HCT116 (cell line): Measurements from ENCODE around the gene PRKACA. TPM values are rescaled to one million over a fixed set of nuclear protein-coding genes. Genes with fewer than 3 reads are reported as not detected.
A peak's percentile ranks its signal among the peaks of the same experiment; 100 is the strongest.

ENCODE experiments used
- ATAC-seq: fragments of 200-7000 bp; cut with Tn5 transposase; 2 replicates; pipeline ENCODE4 v1.9.1; 2020; ENCODE audit warnings: mild to moderate bottlenecking, moderate library complexity
- BruUV-seq: library from RNA; stranded (reverse); fragments of 400-500 nt; replicated peaks from 2 replicates; lab custom pipeline; 2021; lab: Mats Ljungman, UMichigan
- CTCF ChIA-PET: fragments of 300-600 bp; sonication (Branson Sonifier 250); formaldehyde crosslinking; loops from one replicate; lab custom pipeline; 2021; ENCODE audit warnings: antibody characterized with exemption; lab: Charles Lee
- POLR2A ChIA-PET: fragments of 300-600, 350-600 bp; sonication (Branson Sonifier 250); formaldehyde crosslinking; loops from one replicate; lab custom pipeline; 2021; ENCODE audit warnings: antibody characterized with exemption; lab: Charles Lee
- RAD21 ChIA-PET, 2 experiments: fragments of 300-600 bp; sonication (Branson Sonifier 250); formaldehyde crosslinking; loops; one replicate each; lab custom pipeline; 2023; ENCODE audit warnings: low total read pairs in 2 of 2; ENCODE audit not compliant: uncharacterized antibody in 2 of 2, unreplicated experiment in 2 of 2, low non-redundant PET in 1 of 2; lab: Charles Lee
- DNase-seq: peaks from one replicate; pipeline ENCODE4 v3.0.0-alpha.2; 2010; ENCODE audit warnings: low read depth, low spot score
- H2AFZ ChIP-seq: fragments of 200-600 bp; shearing (Covaris generic), sonication (generic); 2 replicates; pipeline ENCODE4 v1.6.1; 2017; ENCODE audit warnings: low read depth, mixed run types, mixed read lengths, antibody characterized with exemption, low read length; ENCODE audit not compliant: poor library complexity, severe bottlenecking
- H3K27ac ChIP-seq: 2 replicates; pipeline ENCODE4 v1.5.1; 2012; ENCODE audit warnings: low read depth, low read length
- H3K27me3 ChIP-seq: fragments of 200-600 bp; sonication (generic); 2 replicates; pipeline ENCODE4 v1.6.1; 2016; ENCODE audit warnings: mixed run types, low read length, mixed read lengths; ENCODE audit not compliant: insufficient read depth
- H3K36me3 ChIP-seq, 2 experiments: fragments of 200-500 bp in 1 of 2; fragments of 200-600 bp in 1 of 2; sonication (Bioruptor generic) in 1 of 2; sonication (generic) in 1 of 2; 2 replicates each; pipeline versions ENCODE4 v1.5.1 to v1.6.1; 2014 to 2016; ENCODE audit warnings: low read length in 2 of 2, inconsistent platforms in 1 of 2, mixed read lengths in 1 of 2, mixed run types in 1 of 2; ENCODE audit not compliant: insufficient read depth in 2 of 2, control insufficient read depth in 1 of 2
- H3K4me1 ChIP-seq, 2 experiments: fragments of 200-600 bp in 1 of 2; sonication (generic) in 1 of 2; 2 replicates each; pipeline versions ENCODE4 v1.5.1 to v1.6.1; 2012 to 2017; ENCODE audit warnings: low read length in 2 of 2, inconsistent platforms in 1 of 2, mild to moderate bottlenecking in 1 of 2, mixed read lengths in 1 of 2, mixed run types in 1 of 2, moderate library complexity in 1 of 2; ENCODE audit not compliant: insufficient read depth in 2 of 2, control insufficient read depth in 1 of 2
- H3K4me2 ChIP-seq: fragments of 200-600 bp; sonication (generic); 2 replicates; pipeline ENCODE4 v1.6.1; 2017; ENCODE audit warnings: mixed run types, low read length, mixed read lengths
- H3K4me3 ChIP-seq, 2 experiments: fragments of 200-600 bp in 1 of 2; sonication (generic) in 1 of 2; replicated peaks in 1 of 2; 2 replicates each; pipeline ENCODE4 v1.5.1; 2011 to 2016; ENCODE audit warnings: low read length in 2 of 2, control low read depth in 1 of 2, low read depth in 1 of 2, mild to moderate bottlenecking in 1 of 2, mixed read lengths in 1 of 2, mixed run types in 1 of 2
- H3K79me2 ChIP-seq: fragments of 200-600 bp; sonication (generic); 2 replicates; pipeline ENCODE4 v1.6.1; 2017; ENCODE audit warnings: mild to moderate bottlenecking, mixed run types, low read length, moderate library complexity, mixed read lengths; ENCODE audit not compliant: insufficient read depth
- H3K9ac ChIP-seq: fragments of 200-600 bp; sonication (generic); 2 replicates; pipeline ENCODE4 v1.6.1; 2016; ENCODE audit warnings: low read length, mixed read lengths
- H3K9me2 ChIP-seq: fragments of 200-600 bp; sonication (generic), shearing (Covaris generic); 2 replicates; pipeline ENCODE4 v1.6.1; 2017; ENCODE audit warnings: mixed run types, mild to moderate bottlenecking, moderate library complexity; ENCODE audit not compliant: insufficient read depth
- H3K9me3 ChIP-seq, 2 experiments: fragments of 200-500 bp in 1 of 2; fragments of 200-600 bp in 1 of 2; sonication (Bioruptor generic) in 1 of 2; sonication (generic) in 1 of 2; 2 replicates each; pipeline ENCODE4 v1.6.1; 2014 to 2017; ENCODE audit warnings: low read length in 2 of 2, mixed read lengths in 2 of 2, inconsistent platforms in 1 of 2, low read depth in 1 of 2, mild to moderate bottlenecking in 1 of 2, mixed run types in 1 of 2, moderate library complexity in 1 of 2; ENCODE audit not compliant: control insufficient read depth in 1 of 2, insufficient read depth in 1 of 2
- H4K20me1 ChIP-seq: fragments of 200-600 bp; sonication (generic), shearing (Covaris generic); 2 replicates; pipeline ENCODE4 v1.6.1; 2017; ENCODE audit warnings: mixed run types, mild to moderate bottlenecking, moderate library complexity; ENCODE audit not compliant: insufficient read depth
- CTCF ChIP-seq, 3 experiments: fragments of 200-600 bp in 1 of 3; sonication (generic) in 1 of 3; IDR thresholded peaks in 2 of 3; conservative IDR thresholded peaks in 1 of 3; 2 replicates each; pipeline ENCODE4 v1.5.1; 2012 to 2017; ENCODE audit warnings: low read depth in 2 of 3, low read length in 2 of 3, antibody characterized with exemption in 1 of 3, borderline replicate concordance in 1 of 3, control low read depth in 1 of 3, mild to moderate bottlenecking in 1 of 3, mixed read lengths in 1 of 3, mixed run types in 1 of 3, moderate library complexity in 1 of 3; ENCODE audit not compliant: insufficient read depth in 1 of 3
- MAX ChIP-seq: IDR thresholded peaks from 2 replicates; pipeline ENCODE4 v1.6.1; 2012
- POLR2AphosphoS5 ChIP-seq: IDR thresholded peaks from 2 replicates; pipeline ENCODE4 v1.6.1; 2011; ENCODE audit warnings: mild to moderate bottlenecking, low read depth, low read length, moderate library complexity
- RAD21 ChIP-seq: IDR thresholded peaks from 2 replicates; pipeline ENCODE4 v1.6.1; 2012; ENCODE audit warnings: low read depth, mild to moderate bottlenecking
- TCF7L2 ChIP-seq: IDR thresholded peaks from 2 replicates; pipeline ENCODE4 v1.7.0; 2011; ENCODE audit warnings: borderline replicate concordance, inconsistent platforms; ENCODE audit not compliant: insufficient read depth, insufficient read length; ENCODE audit errors: extremely low read depth
- intact Hi-C: fragments of 100-400 bp; cut with micrococcal nuclease; formaldehyde crosslinking; loops from 2 replicates; pipeline ENCODE4 v1.10.0; 2022
- total RNA-seq: library from RNA; stranded (reverse); gene quantifications from one replicate; pipeline ENCODE4 v1.2.1, GENCODE V29; 2021; ENCODE audit not compliant: unreplicated experiment

The PRKACA gene
- total RNA-seq, 1 experiment from 2014 or later: 95.7 TPM

DNA sequence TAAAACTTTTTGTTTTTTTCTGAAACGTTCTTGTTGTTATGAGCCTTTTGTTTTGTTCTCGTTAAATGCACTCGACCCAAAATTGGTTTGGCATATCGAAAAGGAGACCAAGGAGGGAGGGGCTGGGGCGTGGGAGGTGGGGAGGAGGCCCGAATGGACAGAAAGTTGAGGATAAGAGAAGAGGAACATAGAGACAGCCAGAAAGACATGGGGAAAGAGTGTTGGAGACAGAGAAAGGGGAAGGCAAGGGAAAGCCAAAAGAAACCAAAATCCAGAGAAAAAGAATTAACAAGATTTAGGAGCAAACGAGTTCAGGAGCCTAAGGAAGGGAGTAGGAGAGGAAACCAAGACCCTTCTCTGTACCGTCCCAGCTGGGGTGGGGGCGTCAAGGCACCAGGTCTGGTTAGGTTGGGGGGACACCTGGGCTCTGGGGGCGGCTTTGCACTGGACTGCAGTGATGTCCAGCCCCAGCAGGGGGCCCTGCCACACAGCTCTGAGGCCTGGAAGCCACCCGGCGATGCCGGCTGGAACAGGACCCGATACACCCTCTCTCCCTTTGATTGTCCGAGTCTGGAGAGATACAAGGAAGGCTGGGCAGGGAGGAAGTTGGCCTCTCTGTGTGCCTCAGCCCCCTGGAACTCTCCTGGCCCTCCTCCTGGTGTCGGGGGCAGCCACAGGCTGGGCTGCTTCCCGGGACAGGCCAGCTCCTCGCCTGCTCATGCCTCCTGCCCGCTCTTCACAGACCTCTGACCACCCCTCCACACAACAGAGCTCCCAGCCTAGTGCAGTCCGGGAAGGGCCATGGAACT is 30.4 kb upstream of the PRKACA start:
- DNase-seq: peak; percentile 36
- Histone ChIP-seq H3K4me3 (no peak overlapping the region), H3K4me1 (peaks cover 5 to 15% of the 10 kb centered on the region in 2 experiments; a peak in 3 of 4 replicates), H3K79me2 (no peaks in the 10 kb centered on the region), H4K20me1 (no peaks in the 10 kb centered on the region), H3K9me3 (no peaks in the 10 kb centered on the region), H2AFZ (no peak overlapping the region), H3K27me3 (no peaks in the 10 kb centered on the region), H3K36me3 (peaks cover 10 to 16% of the 10 kb centered on the region in 2 experiments), H3K27ac (peak overlapping the region; percentile 28; the same call in 1 of the 2 replicates), H3K9ac (0 out of 2 replicates have a peak overlapping the region, but pooled peaks have one; percentile 25), H3K9me2 (no peaks in the 10 kb centered on the region), H3K4me2 (peak overlapping the region; percentile 42)
- intact Hi-C loops: loop anchor here (1.0 kb wide), 1 partner anchor 200 kb away; no protein-coding TSS in a partner anchor
- ChIA-PET CTCF (interaction anchor here (0.8 to 1.9 kb wide), 5 partner anchors 8 to 258 kb away, joined by 4 to 15 read pairs (median 8); partner anchors contain the start of gene ASF1B), RAD21 (interaction anchor here in 1 of 2 experiments (0.8 to 0.9 kb wide), 2 partner anchors 206 to 258 kb away, joined by 3 to 8 read pairs; no protein-coding TSS in a partner anchor), POLR2A (interaction anchor here (0.8 to 0.9 kb wide), 2 partner anchors 11 kb away, joined by 3 read pairs; partner anchors contain the start of gene ASF1B)
- no TSS peak for BruUV-seq
- ATAC-seq: peak; percentile 88
- TF ChIP-seq POLR2AphosphoS5 (peak; percentile 63), TCF7L2 (peak; percentile 61), RAD21 (peak; percentile 73), CTCF (IDR thresholded peaks at IDR 0.05 in 2 of 3, conservative IDR thresholded peaks at IDR 0.05 in 1 of 3; ENCODE audit: borderline replicate concordance in 1 of 3, insufficient read depth in 1 of 3, low read depth in 2 of 3, low read length in 2 of 3) (peak; percentile 74 to 89 (median 80)), MAX (no peak)
